Naive B cell (primary cell): ENCODE data around the gene KRT32. TPM values are rescaled to one million over a fixed set of nuclear protein-coding genes. Genes with fewer than 3 reads are reported as not detected.
"Not testable (repeated sequence)": the region's sequence is repeated elsewhere in the genome, so short reads cannot be mapped to it uniquely, and the experiment has no call there.

Source experiments
- ATAC-seq, 2 donors: fragments of 150-1000 bp; cut with Tn5 transposase; 2 replicates each; pipeline ENCODE4 v1.10.0; 2021; ENCODE audit warnings: low read depth in 2 of 2, mild to moderate bottlenecking in 2 of 2, moderate library complexity in 2 of 2
- DNase-seq: peaks from one replicate; pipeline ENCODE4 v3.0.0; 2022
- H3K27ac Mint-ChIP-seq, 6 donors: one replicate each; pipeline ENCODE4 v1.8.0; 2020 to 2022; ENCODE audit warnings: mild to moderate bottlenecking in 6 of 6, mixed read lengths in 6 of 6, moderate library complexity in 5 of 6, inconsistent platforms in 2 of 6
- H3K27me3 Mint-ChIP-seq, 3 donors: one replicate each; pipeline ENCODE4 v1.8.0; 2021 to 2022; ENCODE audit warnings: mixed read lengths in 3 of 3, mild to moderate bottlenecking in 1 of 3
- H3K36me3 Mint-ChIP-seq, 2 donors: one replicate each; pipeline ENCODE4 v1.8.0; 2020 to 2022; ENCODE audit warnings: mixed read lengths in 2 of 2, inconsistent platforms in 1 of 2, mild to moderate bottlenecking in 1 of 2
- H3K4me1 Mint-ChIP-seq, 3 donors: one replicate each; pipeline ENCODE4 v1.8.0; 2020 to 2022; ENCODE audit warnings: mixed read lengths in 3 of 3, inconsistent platforms in 1 of 3, mild to moderate bottlenecking in 1 of 3, moderate library complexity in 1 of 3
- H3K4me3 Mint-ChIP-seq, 8 donors: one replicate each; pipeline ENCODE4 v1.8.0; 2020 to 2022; ENCODE audit warnings: mild to moderate bottlenecking in 8 of 8, mixed read lengths in 8 of 8, moderate library complexity in 8 of 8, inconsistent platforms in 2 of 8
- H3K9me3 Mint-ChIP-seq, 7 donors: one replicate each; pipeline ENCODE4 v1.8.0; 2020 to 2022; ENCODE audit warnings: mixed read lengths in 7 of 7, mild to moderate bottlenecking in 5 of 7, inconsistent platforms in 2 of 7, moderate library complexity in 1 of 7
- polyA plus RNA-seq, 6 donors: library from polyadenylated mRNA; unstranded; fragments of 300-500 nt; fragmentation: Illumina TruSeq; gene quantifications; one replicate each; pipeline ENCODE4 v1.2.3, GENCODE V29; 2021; ENCODE audit warnings: low read depth in 6 of 6

KRT32 gene
- polyA plus RNA-seq, 6 donors from 2014 or later = not detected

- ATAC-seq (no peak), DNase-seq (no peak)
- Mint-ChIP-seq H3K27ac (no peak overlapping the region), H3K27me3 (peaks cover 36 to 80% (median 65%) of the 10 kb centered on the region in 3 donors), H3K4me1 (peaks cover 0 to 2% (median 0%) of the 10 kb centered on the region in 3 donors), H3K36me3 (no peaks in the 10 kb centered on the region), H3K4me3 (no peak overlapping the region), H3K9me3 (no peaks in the 10 kb centered on the region)
These were observed 20.4 kb downstream of the KRT32 start for GRCh38 chr17:41446806-41447205.

GRCh38 chr17:41444640-41445039 lies 22.5 kb downstream of the KRT32 start:
- no peak overlapping the region for H3K4me3 Mint-ChIP-seq
- H3K9me3 Mint-ChIP-seq = no peaks in the 10 kb centered on the region
- H3K4me1 Mint-ChIP-seq = no peaks in the 10 kb centered on the region
- no peak for DNase-seq
- no peak for ATAC-seq
- H3K36me3 Mint-ChIP-seq = no peaks in the 10 kb centered on the region
- no peak overlapping the region for H3K27ac Mint-ChIP-seq
- peaks cover 47 to 78% (median 73%) of the 10 kb centered on the region in 3 donors for H3K27me3 Mint-ChIP-seq

DNA sequence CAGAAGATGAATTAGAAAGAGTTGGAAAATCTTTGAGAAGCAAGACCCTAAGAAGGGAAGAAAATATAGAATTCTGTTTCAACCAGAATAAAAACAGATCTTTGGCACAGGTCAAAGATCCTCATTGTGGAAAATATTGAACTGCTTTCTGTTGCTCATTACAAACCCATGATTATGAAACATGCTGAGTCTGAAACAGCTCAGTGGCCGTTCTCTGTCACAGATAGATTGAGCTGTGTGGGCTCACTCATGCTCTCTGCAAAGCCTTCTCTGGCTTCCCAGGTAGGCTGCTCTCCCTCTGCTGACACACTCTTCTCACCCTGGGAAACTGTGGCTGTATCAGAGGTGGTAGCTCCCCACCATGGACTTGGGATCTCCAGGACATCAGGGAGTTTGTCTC lies 23.0 kb downstream of the KRT32 start:
- Mint-ChIP-seq H3K4me1 (no peaks in the 10 kb centered on the region), H3K36me3 (no peaks in the 10 kb centered on the region), H3K9me3 (no peaks in the 10 kb centered on the region), H3K27ac (no peak overlapping the region), H3K4me3 (no peak overlapping the region), H3K27me3 (peaks cover 52 to 78% (median 74%) of the 10 kb centered on the region in 3 donors)
- no peak for DNase-seq
- no peak for ATAC-seq

DNA sequence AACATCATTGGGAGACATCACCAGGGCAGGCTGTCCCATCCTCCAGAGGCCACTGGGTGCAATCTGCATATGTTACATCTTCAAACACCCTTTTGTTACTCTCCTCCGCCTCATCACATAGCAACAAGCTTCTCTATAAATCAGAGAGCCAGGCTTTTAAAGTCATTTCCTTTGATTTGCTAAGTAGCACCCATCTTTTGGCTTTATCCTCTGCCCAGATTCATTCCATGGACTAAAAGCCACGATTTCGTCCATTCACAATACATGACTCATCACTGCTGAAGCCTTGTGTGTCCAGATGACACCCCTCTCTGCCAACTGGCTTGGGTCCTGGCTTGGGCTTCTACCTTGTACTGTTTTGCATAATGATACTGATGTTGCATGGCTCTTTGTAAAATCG lies 24.4 kb downstream of the KRT32 start:
- DNase-seq (no peak), ATAC-seq (no peak)
- H3K4me1 Mint-ChIP-seq = no peaks in the 10 kb centered on the region
- H3K36me3 Mint-ChIP-seq = no peaks in the 10 kb centered on the region
- no peak overlapping the region for H3K4me3 Mint-ChIP-seq
- H3K9me3 Mint-ChIP-seq = no peaks in the 10 kb centered on the region
- H3K27me3 Mint-ChIP-seq = peaks cover 45 to 71% (median 67%) of the 10 kb centered on the region in 3 donors
- no peak overlapping the region for H3K27ac Mint-ChIP-seq

DNA sequence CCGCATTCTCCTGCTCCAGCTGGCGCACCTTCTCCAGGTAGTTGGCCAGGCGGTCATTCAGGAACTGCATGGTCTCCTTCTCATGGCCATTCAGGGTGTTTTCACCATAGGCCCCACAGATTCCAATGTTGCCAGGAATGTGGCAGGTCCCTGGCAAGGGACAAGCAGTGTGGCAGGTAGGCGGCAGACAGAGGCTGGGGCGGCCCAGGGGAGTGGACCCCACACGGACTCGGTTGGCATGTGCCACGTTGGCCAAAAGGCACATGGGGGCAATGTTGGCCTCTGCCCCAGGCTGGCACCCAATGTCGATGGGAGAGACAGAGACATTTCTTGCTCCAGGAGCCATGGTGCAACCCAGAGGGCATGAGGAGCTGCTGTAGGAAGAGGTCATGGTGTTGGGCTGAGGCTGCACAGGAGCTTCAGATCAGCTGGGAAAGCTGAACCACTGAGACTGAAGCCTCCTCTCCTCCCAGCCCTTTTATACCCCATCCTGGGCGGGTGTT lies 26.6 kb downstream of the KRT32 start, which contains the start of gene KRT38:
Gene KRT38 (minus strand): TSS at position 453 of the 503 bp plus-strand sequence. CDS start 62 bp downstream, at position 391.
- ATAC-seq = no peak
- no peak for DNase-seq
- no peak within 1 kb of the TSS for H3K27ac Mint-ChIP-seq
- H3K4me1 Mint-ChIP-seq = no peaks in the 10 kb centered on the region
- no peak within 1 kb of the TSS for H3K4me3 Mint-ChIP-seq
- peaks cover 51 to 63% (median 62%) of the 10 kb centered on the region in 3 donors for H3K27me3 Mint-ChIP-seq
- no peaks in the 10 kb centered on the region for H3K9me3 Mint-ChIP-seq
- no peaks in the 10 kb centered on the region for H3K36me3 Mint-ChIP-seq

- Mint-ChIP-seq H3K4me1 (no peaks in the 10 kb centered on the region), H3K9me3 (no peaks in the 10 kb centered on the region), H3K27ac (no peak overlapping the region), H3K27me3 (peaks cover 52 to 61% (median 58%) of the 10 kb centered on the region in 3 donors), H3K36me3 (no peaks in the 10 kb centered on the region), H3K4me3 (no peak overlapping the region)
- DNase-seq = no peak
- ATAC-seq = no peak
These were observed 27.8 kb downstream of the KRT32 start for GRCh38 chr17:41439375-41439774.

DNA sequence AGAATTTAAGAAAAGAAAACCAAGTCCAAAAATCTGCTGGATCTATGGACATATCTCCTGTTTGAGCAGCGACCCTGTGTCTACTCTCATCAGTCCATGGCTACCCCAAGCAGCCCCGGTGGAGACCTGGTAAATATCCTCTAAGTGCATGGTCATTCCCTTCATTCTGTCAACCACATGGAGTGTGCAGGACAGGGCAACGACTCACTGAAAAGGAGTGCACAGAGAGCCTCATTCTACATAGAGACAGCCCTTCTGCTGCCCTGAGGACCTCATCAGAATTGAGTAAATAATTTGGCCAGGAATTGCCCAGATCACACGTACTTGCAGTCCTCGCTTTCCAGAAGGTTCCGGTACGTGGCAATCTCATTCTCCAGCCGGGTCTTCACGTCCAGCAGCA lies 29.4 kb downstream of the KRT32 start:
- DNase-seq = no peak
- no peak overlapping the region for H3K27ac Mint-ChIP-seq
- no peak overlapping the region for H3K4me3 Mint-ChIP-seq
- no peaks in the 10 kb centered on the region for H3K36me3 Mint-ChIP-seq
- no peaks in the 10 kb centered on the region for H3K4me1 Mint-ChIP-seq
- peaks cover 44 to 60% (median 46%) of the 10 kb centered on the region in 3 donors for H3K27me3 Mint-ChIP-seq
- no peaks in the 10 kb centered on the region for H3K9me3 Mint-ChIP-seq
- ATAC-seq = no peak

DNA sequence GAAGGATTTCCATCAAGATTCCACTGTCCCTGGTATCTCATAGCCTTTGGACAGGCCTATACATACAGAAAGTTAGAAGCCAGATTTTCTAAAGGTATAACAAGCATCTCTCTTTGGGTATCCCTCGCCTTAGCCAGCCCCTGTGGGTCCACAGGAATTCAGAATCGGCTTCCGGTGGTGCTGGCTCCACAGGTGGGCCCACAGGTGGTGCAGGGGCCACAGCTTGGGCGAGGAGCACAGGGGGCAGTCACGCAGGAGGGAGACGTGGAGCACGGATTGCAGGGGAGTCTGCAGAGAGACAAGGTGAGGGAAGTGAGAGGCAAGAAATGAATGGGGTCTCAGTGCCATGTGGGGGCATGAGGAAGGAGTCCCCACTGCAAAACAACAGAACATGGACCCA lies 29.9 kb downstream of the KRT32 start:
- Mint-ChIP-seq H3K27me3 (peaks cover 43 to 59% (median 44%) of the 10 kb centered on the region in 3 donors), H3K27ac (peak overlapping the region in 1 of 6 donors; percentile 34), H3K36me3 (no peaks in the 10 kb centered on the region), H3K9me3 (no peaks in the 10 kb centered on the region), H3K4me3 (peak overlapping the region in 1 of 8 donors; percentile 35), H3K4me1 (no peaks in the 10 kb centered on the region)
- ATAC-seq (no peak), DNase-seq (no peak)

- ATAC-seq (no peak), DNase-seq (no peak)
- no peak overlapping the region for H3K4me3 Mint-ChIP-seq
- no peaks in the 10 kb centered on the region for H3K9me3 Mint-ChIP-seq
- peak overlapping the region in 1 of 6 donors; percentile 20 for H3K27ac Mint-ChIP-seq
- H3K27me3 Mint-ChIP-seq = peaks cover 15 to 52% (median 32%) of the 10 kb centered on the region in 3 donors
- H3K4me1 Mint-ChIP-seq = no peaks in the 10 kb centered on the region
- H3K36me3 Mint-ChIP-seq = no peaks in the 10 kb centered on the region
These were observed 32.8 kb downstream of the KRT32 start for GRCh38 chr17:41434415-41434814.

DNA sequence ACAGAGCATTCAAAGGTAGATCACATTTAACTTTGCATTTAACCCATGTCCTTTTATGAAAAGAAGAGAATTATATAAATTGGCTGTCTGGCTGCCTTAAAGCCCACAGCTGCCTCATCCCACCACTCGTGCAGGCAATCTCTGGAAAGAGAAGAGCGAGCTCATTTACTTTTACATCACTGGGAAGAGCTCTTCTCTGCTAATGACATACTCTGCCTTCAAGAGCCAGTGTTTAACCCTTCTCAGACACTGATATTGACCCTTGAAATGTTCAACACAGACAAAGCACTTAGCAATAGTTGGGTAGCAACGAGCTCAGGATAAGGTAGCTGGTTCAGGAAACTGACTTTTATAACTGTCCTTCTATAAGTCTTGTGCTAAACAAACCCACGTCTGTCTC lies 33.2 kb downstream of the KRT32 start:
- Mint-ChIP-seq H3K36me3 (no peaks in the 10 kb centered on the region), H3K4me1 (no peaks in the 10 kb centered on the region), H3K4me3 (no peak overlapping the region), H3K9me3 (no peaks in the 10 kb centered on the region), H3K27me3 (peaks cover 11 to 52% (median 32%) of the 10 kb centered on the region in 3 donors), H3K27ac (no peak overlapping the region)
- DNase-seq = no peak
- no peak for ATAC-seq

DNA sequence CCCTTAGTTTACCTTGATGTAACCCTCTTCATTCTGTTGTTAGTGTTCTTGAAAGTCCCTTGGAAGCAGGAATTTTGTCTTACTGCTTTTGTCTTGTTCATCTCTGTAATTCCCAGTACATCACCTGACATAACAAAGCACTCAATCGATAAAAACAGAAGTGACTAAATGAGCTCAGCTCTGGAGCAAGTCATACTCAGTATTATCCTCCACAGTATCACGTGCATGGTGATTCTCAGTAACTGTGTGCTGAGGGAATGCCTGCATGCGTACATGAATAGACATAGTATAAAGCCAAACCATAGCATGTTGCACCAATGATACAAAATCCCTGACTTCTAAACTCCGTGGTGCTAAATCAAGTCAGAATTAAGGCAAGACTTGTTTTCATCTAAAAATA lies 33.6 kb downstream of the KRT32 start:
- DNase-seq (no peak), ATAC-seq (no peak)
- Mint-ChIP-seq H3K36me3 (no peaks in the 10 kb centered on the region), H3K4me1 (no peaks in the 10 kb centered on the region), H3K9me3 (no peaks in the 10 kb centered on the region), H3K27ac (no peak overlapping the region), H3K27me3 (peaks cover 11 to 56% (median 36%) of the 10 kb centered on the region in 3 donors), H3K4me3 (no peak overlapping the region)

DNA sequence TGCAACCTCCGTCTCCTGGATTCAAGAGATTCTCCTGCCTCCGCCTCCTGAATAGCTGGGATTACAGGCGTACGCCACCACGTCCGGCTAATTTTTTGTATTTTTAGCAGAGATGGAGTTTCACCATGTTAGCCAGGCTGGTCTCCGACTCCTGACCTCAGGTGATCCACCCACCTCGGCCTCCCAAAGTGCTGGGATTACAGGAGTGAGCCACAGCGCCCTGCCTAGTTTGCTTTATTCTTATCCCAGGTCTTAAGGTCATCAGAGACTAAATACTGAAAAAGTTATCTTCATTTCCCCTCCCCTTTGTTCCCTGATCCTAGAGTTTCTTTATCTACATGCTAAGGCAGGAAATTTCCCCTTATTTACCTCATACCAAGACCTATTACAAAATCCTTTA lies 36.8 kb downstream of the KRT32 start:
- H3K27ac Mint-ChIP-seq, H3K4me3 Mint-ChIP-seq, DNase-seq, ATAC-seq, H3K4me1 Mint-ChIP-seq, H3K36me3 Mint-ChIP-seq, H3K9me3 Mint-ChIP-seq: not testable (repeated sequence)
- peaks cover 4 to 60% (median 31%) of the 10 kb centered on the region in 3 donors for H3K27me3 Mint-ChIP-seq

GRCh38 chr17:41429667-41430066 lies 37.5 kb downstream of the KRT32 start:
- no peak for ATAC-seq
- H3K9me3 Mint-ChIP-seq = no peaks in the 10 kb centered on the region
- H3K4me3 Mint-ChIP-seq = no peak overlapping the region
- no peaks in the 10 kb centered on the region for H3K4me1 Mint-ChIP-seq
- peaks cover 9 to 58% (median 31%) of the 10 kb centered on the region in 3 donors for H3K27me3 Mint-ChIP-seq
- no peaks in the 10 kb centered on the region for H3K36me3 Mint-ChIP-seq
- DNase-seq = no peak
- peak overlapping the region in 1 of 6 donors; percentile 12 for H3K27ac Mint-ChIP-seq

- ATAC-seq = no peak
- peaks cover 0 to 2% (median 0%) of the 10 kb centered on the region in 7 donors for H3K9me3 Mint-ChIP-seq
- H3K4me1 Mint-ChIP-seq = no peaks in the 10 kb centered on the region
- no peak overlapping the region for H3K4me3 Mint-ChIP-seq
- no peak for DNase-seq
- H3K36me3 Mint-ChIP-seq = no peaks in the 10 kb centered on the region
- no peak overlapping the region for H3K27ac Mint-ChIP-seq
- H3K27me3 Mint-ChIP-seq = peaks cover 9 to 59% (median 31%) of the 10 kb centered on the region in 3 donors
These were observed 38.4 kb downstream of the KRT32 start for GRCh38 chr17:41428591-41429291.
